ENCODE data around the gene AGFG2.
"Not testable (repeated sequence)": the region's sequence is repeated elsewhere in the genome, so short reads cannot be mapped to it uniquely, and the experiment has no call there.

Gene AGFG2

GRCh38 chr7:100562195-100563099 lies 23.4 kb downstream of the AGFG2 start:
- Histone ChIP-seq H3K9me2 (replicated peaks; ENCODE audit: low read depth, low read length) (no peaks in the 10 kb centered on the region), H2AFZ (ENCODE audit: low read length) (no peak overlapping the region), H3K36me3 (ENCODE audit: insufficient read depth, low read length) (no peaks in the 10 kb centered on the region), H3K9me3 (ENCODE audit: insufficient read depth, low read depth, low read length) (no peaks in the 10 kb centered on the region), H3K27me3 (ENCODE audit: insufficient read depth, low read length, poor library complexity, severe bottlenecking) (no peaks in the 10 kb centered on the region), H3K4me1 (ENCODE audit: insufficient read depth, low read length, poor library complexity, severe bottlenecking) (peaks cover 9% of the 10 kb centered on the region), H3K4me3 (ENCODE audit: low read length, poor library complexity, severe bottlenecking) (no peak overlapping the region), H3K4me2 (ENCODE audit: low read depth, low read length, poor library complexity, severe bottlenecking) (no peak overlapping the region), H3K79me2 (ENCODE audit: insufficient read depth, low read length) (no peaks in the 10 kb centered on the region), H3K9ac (ENCODE audit: low read depth, low read length, poor library complexity, severe bottlenecking) (no peak overlapping the region), H4K20me1 (ENCODE audit: insufficient read depth, low read length, poor library complexity, severe bottlenecking) (no peaks in the 10 kb centered on the region), H3F3A (ENCODE audit: low read depth) (no peaks in the 10 kb centered on the region)
- TF ChIP-seq EZH2phosphoT487 (IDR thresholded peaks at IDR 0.05; ENCODE audit: borderline replicate concordance) (no peak), CTCF (conservative IDR thresholded peaks at IDR 0.05; ENCODE audit: low read length) (no peak)

- Histone ChIP-seq H3K9me3 (ENCODE audit: insufficient read depth, low read depth, low read length) (no peaks in the 10 kb centered on the region), H4K20me1 (ENCODE audit: insufficient read depth, low read length, poor library complexity, severe bottlenecking) (no peaks in the 10 kb centered on the region), H3K9me2 (replicated peaks; ENCODE audit: low read depth, low read length) (no peaks in the 10 kb centered on the region), H3F3A (ENCODE audit: low read depth) (no peaks in the 10 kb centered on the region), H3K27me3 (ENCODE audit: insufficient read depth, low read length, poor library complexity, severe bottlenecking) (no peaks in the 10 kb centered on the region), H3K4me3 (ENCODE audit: low read length, poor library complexity, severe bottlenecking) (no peak overlapping the region), H3K4me2 (ENCODE audit: low read depth, low read length, poor library complexity, severe bottlenecking) (no peak overlapping the region), H3K4me1 (ENCODE audit: insufficient read depth, low read length, poor library complexity, severe bottlenecking) (peaks cover 16% of the 10 kb centered on the region), H3K36me3 (ENCODE audit: insufficient read depth, low read length) (no peaks in the 10 kb centered on the region), H3K9ac (ENCODE audit: low read depth, low read length, poor library complexity, severe bottlenecking) (no peak overlapping the region), H3K79me2 (ENCODE audit: insufficient read depth, low read length) (no peaks in the 10 kb centered on the region), H2AFZ (ENCODE audit: low read length) (no peak overlapping the region)
- no peak for TF ChIP-seq CTCF (conservative IDR thresholded peaks at IDR 0.05; ENCODE audit: low read length)
- TF ChIP-seq EZH2phosphoT487 (IDR thresholded peaks at IDR 0.05; ENCODE audit: borderline replicate concordance): no peak
Observed at GRCh38 chr7:100563100-100563564, 24.1 kb downstream of the AGFG2 start.

GRCh38 chr7:100563809-100564400 lies 24.9 kb downstream of the AGFG2 start:
- Histone ChIP-seq H3K4me1 (ENCODE audit: insufficient read depth, low read length, poor library complexity, severe bottlenecking) (peaks cover 23% of the 10 kb centered on the region), H4K20me1 (ENCODE audit: insufficient read depth, low read length, poor library complexity, severe bottlenecking) (no peaks in the 10 kb centered on the region), H3K9me3 (ENCODE audit: insufficient read depth, low read depth, low read length) (no peaks in the 10 kb centered on the region), H3K4me2 (ENCODE audit: low read depth, low read length, poor library complexity, severe bottlenecking) (no peak overlapping the region), H2AFZ (ENCODE audit: low read length) (no peak overlapping the region), H3K36me3 (ENCODE audit: insufficient read depth, low read length) (no peaks in the 10 kb centered on the region), H3K27me3 (ENCODE audit: insufficient read depth, low read length, poor library complexity, severe bottlenecking) (no peaks in the 10 kb centered on the region), H3K79me2 (ENCODE audit: insufficient read depth, low read length) (no peaks in the 10 kb centered on the region), H3K9me2 (replicated peaks; ENCODE audit: low read depth, low read length) (no peaks in the 10 kb centered on the region), H3K4me3 (ENCODE audit: low read length, poor library complexity, severe bottlenecking) (no peak overlapping the region), H3K9ac (ENCODE audit: low read depth, low read length, poor library complexity, severe bottlenecking) (no peak overlapping the region), H3F3A (ENCODE audit: low read depth) (no peaks in the 10 kb centered on the region)
- TF ChIP-seq CTCF (conservative IDR thresholded peaks at IDR 0.05; ENCODE audit: low read length) (peak; percentile 97), EZH2phosphoT487 (IDR thresholded peaks at IDR 0.05; ENCODE audit: borderline replicate concordance) (no peak)

GRCh38 chr7:100564405-100564804 lies 25.4 kb downstream of the AGFG2 start:
- not testable (repeated sequence) for H2AFZ ChIP-seq (ENCODE audit: low read length); H3K9me3 ChIP-seq (ENCODE audit: insufficient read depth, low read depth, low read length); H3K79me2 ChIP-seq (ENCODE audit: insufficient read depth, low read length); H3K27me3 ChIP-seq (ENCODE audit: insufficient read depth, low read length, poor library complexity, severe bottlenecking); H3K4me2 ChIP-seq (ENCODE audit: low read depth, low read length, poor library complexity, severe bottlenecking); H3F3A ChIP-seq (ENCODE audit: low read depth); H3K36me3 ChIP-seq (ENCODE audit: insufficient read depth, low read length); H3K9me2 ChIP-seq (replicated peaks; ENCODE audit: low read depth, low read length); H4K20me1 ChIP-seq (ENCODE audit: insufficient read depth, low read length, poor library complexity, severe bottlenecking); H3K9ac ChIP-seq (ENCODE audit: low read depth, low read length, poor library complexity, severe bottlenecking); H3K4me3 ChIP-seq (ENCODE audit: low read length, poor library complexity, severe bottlenecking)
- peaks cover 28% of the 10 kb centered on the region for H3K4me1 ChIP-seq (ENCODE audit: insufficient read depth, low read length, poor library complexity, severe bottlenecking)
